Measurements from ENCODE around the gene SIGLEC7.

DNA sequence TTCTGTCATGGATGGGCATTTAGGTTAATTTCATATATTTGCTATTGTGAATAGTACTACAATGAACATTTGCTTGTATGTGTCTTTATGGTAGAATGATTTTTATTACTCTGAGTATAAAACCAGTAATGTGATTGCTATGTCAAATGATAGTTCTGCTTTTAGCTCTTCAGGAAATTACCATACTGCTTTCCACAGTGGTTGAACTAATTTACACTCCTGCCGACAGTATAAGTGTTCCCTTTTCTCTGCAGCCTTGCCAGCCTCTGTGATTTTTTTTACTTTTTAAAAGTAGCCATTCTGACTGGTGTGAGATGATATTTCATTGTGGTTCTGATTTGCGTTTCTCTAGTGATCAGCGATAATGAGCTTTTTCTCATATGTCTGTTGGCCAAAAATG lies 6.5 kb downstream of the SIGLEC7 start:
- TF ChIP-seq USF2 (IDR thresholded peaks at IDR 0.05; ENCODE audit: borderline replicate concordance, low read depth, low read length) (no peak), CTCF (IDR thresholded peaks at IDR 0.05) (no peak), GATA2 (CRISPR knock-in tag; IDR thresholded peaks at IDR 0.05) (no peak), CHD2 (IDR thresholded peaks at IDR 0.05; ENCODE audit: low read length, partially characterized antibody) (no peak), EZH2phosphoT487 (IDR thresholded peaks at IDR 0.05; ENCODE audit: borderline replicate concordance, low read depth) (no peak), PBX3 (IDR thresholded peaks at IDR 0.05) (no peak), YY1 (IDR thresholded peaks at IDR 0.05; ENCODE audit: low read depth) (no peak)
- TF ChIP-seq, protein P1, sequence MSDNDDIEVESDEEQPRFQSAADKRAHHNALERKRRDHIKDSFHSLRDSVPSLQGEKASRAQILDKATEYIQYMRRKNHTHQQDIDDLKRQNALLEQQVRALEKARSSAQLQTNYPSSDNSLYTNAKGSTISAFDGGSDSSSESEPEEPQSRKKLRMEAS (IDR thresholded peaks at IDR 0.05; ENCODE audit: low read depth) = no peak

Data from SK-N-SH (cell line).